Spleen (tissue), 11 donors: Measurements from ENCODE around the gene SSNA1. TPM values are rescaled to one million over a fixed set of nuclear protein-coding genes. Genes with fewer than 3 reads are reported as not detected.

ENCODE experiments used
- DNase-seq: peaks from one replicate; pipeline ENCODE4 v3.0.0-alpha.2; 2020
- H3K27ac ChIP-seq, 8 donors: fragments of 200-600 bp; sonication (generic) in 7 of 8; 1 replicate in 4 of 8; 2 replicates in 4 of 8; pipeline versions ENCODE4 v1.5.0 to v1.8.0; 2016 to 2021; ENCODE audit warnings: inconsistent platforms in 4 of 8, mild to moderate bottlenecking in 4 of 8, moderate library complexity in 1 of 8
- H3K27me3 ChIP-seq, 7 donors: fragments of 200-600 bp; sonication (generic) in 6 of 7; replicated peaks in 1 of 7; 1 replicate in 4 of 7; 2 replicates in 3 of 7; pipeline versions ENCODE4 v1.5.0 to v1.8.0; 2016 to 2021; ENCODE audit warnings: inconsistent platforms in 3 of 7, mild to moderate bottlenecking in 1 of 7
- H3K36me3 ChIP-seq, 6 donors: fragments of 200-600 bp; sonication (generic) in 5 of 6; 1 replicate in 4 of 6; 2 replicates in 2 of 6; pipeline versions ENCODE4 v1.5.0 to v1.8.0; 2016 to 2021; ENCODE audit warnings: inconsistent platforms in 2 of 6
- H3K4me1 ChIP-seq, 6 donors: fragments of 200-600 bp; sonication (generic) in 5 of 6; 1 replicate in 3 of 6; 2 replicates in 3 of 6; pipeline versions ENCODE4 v1.5.0 to v1.8.0; 2016 to 2021; ENCODE audit warnings: inconsistent platforms in 3 of 6
- H3K4me3 ChIP-seq, 8 donors: fragments of 200-600 bp; sonication (generic) in 7 of 8; 1 replicate in 4 of 8; 2 replicates in 4 of 8; pipeline versions ENCODE4 v1.5.0 to v1.8.0; 2016 to 2021; ENCODE audit warnings: inconsistent platforms in 4 of 8, mild to moderate bottlenecking in 4 of 8, moderate library complexity in 2 of 8
- H3K9me3 ChIP-seq, 8 donors: fragments of 200-600 bp; sonication (generic) in 7 of 8; 1 replicate in 4 of 8; 2 replicates in 4 of 8; pipeline versions ENCODE4 v1.5.0 to v1.8.0; 2016 to 2021; ENCODE audit warnings: inconsistent platforms in 4 of 8
- CTCF ChIP-seq, 11 experiments: fragments of 200-600 bp in 7 of 11; fragments of 450-650 bp in 4 of 11; sonication (generic) in 4 of 11; IDR thresholded peaks in 8 of 11; conservative IDR thresholded peaks in 3 of 11; 1 replicate in 7 of 11; 2 replicates in 4 of 11; pipeline versions ENCODE4 v1.4.0 to v1.8.0; 2016 to 2021; ENCODE audit warnings: antibody characterized with exemption in 11 of 11, inconsistent platforms in 4 of 11, mild to moderate bottlenecking in 1 of 11
- POLR2A ChIP-seq, 3 donors: fragments of 450-650 bp; IDR thresholded peaks; one replicate each; pipeline ENCODE4 v1.5.1; 2017; ENCODE audit warnings: antibody characterized with exemption in 3 of 3, mild to moderate bottlenecking in 1 of 3
- POLR2AphosphoS5 ChIP-seq, 3 donors: sonication (generic); formaldehyde crosslinking; IDR thresholded peaks; one replicate each; pipeline ENCODE4 v1.5.1; 2017; ENCODE audit warnings: antibody characterized with exemption in 3 of 3
- WGBS, 5 donors: extraction: QIAGEN DNeasy Blood & Tissue Kit in 3 of 5; methylation state at CpG; one replicate each; pipeline versions ENCODE4 v1.1.5 to v1.1.7; 2013 to 2018; 5-methylcytosine and 5-hydroxymethylcytosine counted together
- intact Hi-C: fragments of 100-400 bp; cut with DNase I; formaldehyde crosslinking; loops from one replicate; pipeline ENCODE4 v1.15.0; 2023; ENCODE audit warnings: low total_unique reads
- polyA plus RNA-seq, 3 donors: library from polyadenylated mRNA; stranded (reverse); fragments of 200-250 nt; gene quantifications; one replicate each; pipeline ENCODE4 v1.2.1, GENCODE V29; 2013
- total RNA-seq, 7 donors: library from RNA; depleted of rRNA in 3 of 7; stranded (reverse); fragments of >200 nt in 3 of 7; fragmentation: NEBNext Ultra II Directional in 4 of 7; extraction: Animal tissue kit (Norgen Biotek cat#: 25700) in 4 of 7; gene quantifications; one replicate each; pipeline versions ENCODE4 v1.1.0 to v1.2.1, GENCODE V29; 2016 to 2021
- donor health status: healthy with polysubstance abuse.
- donor health status: DM: no; HTN: no; CAD: no; lungs with moderate emphysema.
- donor health status: DM: no; HTN: no; CAD: no.
- donor health status: Bipolar disorder and iron deficiency.
- donor health status: healthy.
- donor health status: DM: no; HTN: no; CAD: no.
- donor health status: DM: yes; HTN: yes; CAD: no.

SSNA1 gene
- total and polyA plus RNA-seq, 10 donors: 38.2 to 109 (median 48.0) TPM

GRCh38 chr9:137234758-137235423 is 46.4 kb downstream of the SSNA1 start:
- DNase-seq: no peak
- no peaks in the 10 kb centered on the region for H3K9me3 ChIP-seq
- H3K4me3 ChIP-seq: no peak overlapping the region
- H3K36me3 ChIP-seq: no peaks in the 10 kb centered on the region
- TF ChIP-seq CTCF (IDR thresholded peaks at IDR 0.05 in 8 of 11, conservative IDR thresholded peaks at IDR 0.05 in 3 of 11) (no peak), POLR2AphosphoS5 (IDR thresholded peaks at IDR 0.05) (no peak), POLR2A (IDR thresholded peaks at IDR 0.05) (no peak)
- no peak overlapping the region for H3K27ac ChIP-seq
- 65 to 76% (median 68%) methylated on average over 16 to 18 of the region's 18 CpGs for WGBS, 5 donors
- H3K27me3 ChIP-seq: peaks cover 0 to 61% (median 25%) of the 10 kb centered on the region in 7 donors
- intact Hi-C loops: no loop called here
- peaks cover 15 to 60% (median 51%) of the 10 kb centered on the region in 6 donors for H3K4me1 ChIP-seq

GRCh38 chr9:137235424-137236237 is 47.2 kb downstream of the SSNA1 start:
- Histone ChIP-seq H3K27ac (no peak overlapping the region), H3K4me1 (peaks cover 18 to 67% (median 56%) of the 10 kb centered on the region in 6 donors), H3K4me3 (peak overlapping the region in 1 of 8 donors; percentile 55), H3K9me3 (no peaks in the 10 kb centered on the region), H3K27me3 (peaks cover 0 to 54% (median 23%) of the 10 kb centered on the region in 7 donors), H3K36me3 (no peaks in the 10 kb centered on the region)
- intact Hi-C loops: no loop called here
- WGBS, 5 donors: 64 to 76% (median 71%) methylated on average over 17 to 35 of the region's 35 CpGs
- no peak for DNase-seq
- TF ChIP-seq CTCF (IDR thresholded peaks at IDR 0.05 in 8 of 11, conservative IDR thresholded peaks at IDR 0.05 in 3 of 11): no peak
- peak in 1 of 3 donors; percentile 20 for TF ChIP-seq POLR2AphosphoS5 (IDR thresholded peaks at IDR 0.05)

- intact Hi-C loops: no loop called here
- peak overlapping the region in 3 of 8 donors; percentile 49 to 75 (median 58) for H3K27ac ChIP-seq
These were observed 47.9 kb downstream of the SSNA1 start for GRCh38 chr9:137236238-137236935.

More at GRCh38 chr9:137236238-137236935, 47.9 kb downstream of the SSNA1 start:
- peak; percentile 97 for DNase-seq
- Histone ChIP-seq H3K36me3 (no peaks in the 10 kb centered on the region), H3K4me1 (peaks cover 18 to 67% (median 56%) of the 10 kb centered on the region in 6 donors), H3K9me3 (no peaks in the 10 kb centered on the region), H3K27me3 (peaks cover 0 to 46% (median 23%) of the 10 kb centered on the region in 7 donors), H3K4me3 (peak overlapping the region in 4 of 8 donors; percentile 7 to 55 (median 17))
- TF ChIP-seq POLR2A (IDR thresholded peaks at IDR 0.05): no peak
- peak; percentile 98 to 100 (median 100) for TF ChIP-seq CTCF (IDR thresholded peaks at IDR 0.05 in 8 of 11, conservative IDR thresholded peaks at IDR 0.05 in 3 of 11)
- TF ChIP-seq POLR2AphosphoS5 (IDR thresholded peaks at IDR 0.05): peak; percentile 48 to 80 (median 67)
- WGBS, 5 donors: 8 to 13% (median 9%) methylated on average over 10 to 31 of the region's 31 CpGs
